GM23338 (cell line): ENCODE results near the gene CECR2. TPM values are rescaled to one million over a fixed set of nuclear protein-coding genes. Genes with fewer than 3 reads are reported as not detected.

ENCODE experiments used
- ATAC-seq: fragments of 200-7000 bp; cut with Tn5 transposase; 3 replicates; pipeline ENCODE4 v1.9.1; 2020
- DNase-seq: peaks from one replicate; pipeline ENCODE4 v3.0.0-alpha.2; 2015; ENCODE audit warnings: low spot score
- H2AFZ ChIP-seq: fragments of 200-600 bp; sonication (generic); 2 replicates; pipeline ENCODE4 v1.8.0; 2016; ENCODE audit warnings: antibody characterized with exemption, mild to moderate bottlenecking, moderate library complexity
- H3F3A ChIP-seq: fragments of 200-600 bp; sonication (generic); replicated peaks from 2 replicates; pipeline ENCODE4 v1.8.0; 2017; ENCODE audit warnings: antibody characterized with exemption, mixed run types, low read depth
- H3K27ac ChIP-seq: fragments of 200-600 bp; sonication (generic); 2 replicates; pipeline ENCODE4 v1.6.1; 2016; ENCODE audit warnings: low read depth
- H3K27me3 ChIP-seq: fragments of 200-600 bp; sonication (generic); 2 replicates; pipeline ENCODE4 v1.8.0; 2016; ENCODE audit warnings: mild to moderate bottlenecking, mixed run types, moderate library complexity; ENCODE audit not compliant: insufficient read depth
- H3K36me3 ChIP-seq: fragments of 200-600 bp; sonication (generic); 2 replicates; pipeline ENCODE4 v1.8.0; 2016; ENCODE audit warnings: mild to moderate bottlenecking; ENCODE audit not compliant: insufficient read depth
- H3K4me1 ChIP-seq: fragments of 200-600 bp; sonication (generic); 2 replicates; pipeline ENCODE4 v1.8.0; 2016; ENCODE audit warnings: mild to moderate bottlenecking, moderate library complexity; ENCODE audit not compliant: insufficient read depth
- H3K4me2 ChIP-seq: fragments of 200-600 bp; sonication (generic); 2 replicates; pipeline ENCODE4 v1.7.1; 2017; ENCODE audit warnings: mixed run types
- H3K4me3 ChIP-seq: fragments of 200-600 bp; sonication (generic); 2 replicates; pipeline ENCODE4 v1.6.1; 2016; ENCODE audit warnings: mixed run types
- H3K79me2 ChIP-seq: fragments of 200-600 bp; sonication (generic); replicated peaks from 2 replicates; pipeline ENCODE4 v1.8.0; 2017; ENCODE audit warnings: mild to moderate bottlenecking; ENCODE audit not compliant: insufficient read depth
- H3K9me2 ChIP-seq: fragments of 200-600 bp; sonication (generic); 2 replicates; pipeline ENCODE4 v1.8.0; 2017; ENCODE audit not compliant: insufficient read depth
- H4K20me1 ChIP-seq: fragments of 200-600 bp; sonication (generic); replicated peaks from 2 replicates; pipeline ENCODE4 v1.8.0; 2017; ENCODE audit warnings: mild to moderate bottlenecking; ENCODE audit not compliant: insufficient read depth
- H3K27ac Mint-ChIP-seq: 2 replicates; pipeline ENCODE4 v1.8.0; 2020; ENCODE audit warnings: inconsistent platforms, mild to moderate bottlenecking, moderate library complexity, mixed read lengths
- H3K27me3 Mint-ChIP-seq: 3 replicates; pipeline ENCODE4 v1.8.0; 2022; ENCODE audit warnings: low read depth, mild to moderate bottlenecking, moderate library complexity, mixed read lengths, inconsistent platforms; ENCODE audit not compliant: insufficient read depth, poor library complexity
- H3K36me3 Mint-ChIP-seq: 3 replicates; pipeline ENCODE4 v1.8.0; 2021; ENCODE audit warnings: low read depth, mild to moderate bottlenecking, inconsistent platforms, moderate library complexity, mixed read lengths
- H3K4me1 Mint-ChIP-seq: 3 replicates; pipeline ENCODE4 v1.8.0; 2020; ENCODE audit warnings: mild to moderate bottlenecking, inconsistent platforms, mixed read lengths
- H3K4me3 Mint-ChIP-seq: 3 replicates; pipeline ENCODE4 v1.8.0; 2021; ENCODE audit warnings: moderate library complexity, mild to moderate bottlenecking, inconsistent platforms, mixed read lengths
- H3K9me3 Mint-ChIP-seq: 3 replicates; pipeline ENCODE4 v1.8.0; 2020; ENCODE audit warnings: moderate library complexity, mild to moderate bottlenecking, inconsistent platforms, mixed read lengths
- CREB1 ChIP-seq: fragments of 250-450 bp; sonication (Bioruptor Pico); IDR thresholded peaks from 2 replicates; pipeline ENCODE4 v1.5.0; 2020; ENCODE audit warnings: low read depth, mild to moderate bottlenecking, moderate library complexity
- CTCF ChIP-seq, 2 experiments: fragments of 200-600 bp in 1 of 2; sonication (generic) in 1 of 2; conservative IDR thresholded peaks; 2 replicates each; pipeline versions ENCODE4 v1.5.1 to v1.6.1; 2016 to 2017; ENCODE audit warnings: antibody characterized with exemption in 2 of 2, low read depth in 2 of 2, mild to moderate bottlenecking in 2 of 2, moderate library complexity in 1 of 2
- ETS1 ChIP-seq: IDR thresholded peaks from 2 replicates; pipeline ENCODE4 v1.6.1; 2016; ENCODE audit warnings: antibody characterized with exemption
- EZH2 ChIP-seq: fragments of 200-600 bp; sonication (generic); IDR thresholded peaks from one replicate; pipeline ENCODE4 v1.8.0; 2017; ENCODE audit warnings: antibody characterized with exemption, mild to moderate bottlenecking, low read depth; ENCODE audit not compliant: unreplicated experiment
- EZH2phosphoT487 ChIP-seq: fragments of 200-600 bp; sonication (generic); IDR thresholded peaks from one replicate; pipeline ENCODE4 v1.8.1; 2018; ENCODE audit warnings: antibody characterized with exemption; ENCODE audit not compliant: unreplicated experiment
- JUNB ChIP-seq: IDR thresholded peaks from one replicate; pipeline ENCODE4 v1.6.1; 2016; ENCODE audit warnings: antibody characterized with exemption; ENCODE audit not compliant: unreplicated experiment
- NANOG ChIP-seq: IDR thresholded peaks from 2 replicates; pipeline ENCODE4 v1.6.1; 2016; ENCODE audit warnings: antibody characterized with exemption, borderline replicate concordance
- STAT1 ChIP-seq: IDR thresholded peaks from one replicate; pipeline ENCODE4 v1.6.1; 2016; ENCODE audit warnings: antibody characterized with exemption; ENCODE audit not compliant: unreplicated experiment
- ZNF114 ChIP-seq: fragments of 250-450 bp; sonication (Bioruptor Pico); IDR thresholded peaks from 2 replicates; pipeline ENCODE4 v1.5.0; 2020; ENCODE audit warnings: mild to moderate bottlenecking, moderate library complexity
- ZNF331 ChIP-seq: fragments of 250-450 bp; sonication (Bioruptor Pico); IDR thresholded peaks from 2 replicates; pipeline ENCODE4 v1.5.0; 2020; ENCODE audit warnings: low read depth, mild to moderate bottlenecking, moderate library complexity
- polyA plus RNA-seq: library from polyadenylated mRNA; unstranded; fragments of >200 nt; fragmentation: Nextera tagmentation; extraction: Ambion mirVana; gene quantifications from 2 replicates; pipeline ENCODE4 v1.2.1, GENCODE V29; 2016
- total RNA-seq: library from RNA; depleted of rRNA; stranded (reverse); fragments of >200 nt; shearing (Covaris generic); gene quantifications from 2 replicates; pipeline ENCODE4 v1.2.3, GENCODE V29; 2014
- TF ChIP-seq, protein P1 (sequence below): fragments of 250-450 bp; sonication (Bioruptor Pico); IDR thresholded peaks from 2 replicates; pipeline ENCODE4 v1.5.0; 2020; ENCODE audit warnings: mild to moderate bottlenecking, moderate library complexity

The CECR2 gene
- total and polyA plus RNA-seq, 2 experiments from 2014 or later, result 18.4 to 110 TPM

DNA sequence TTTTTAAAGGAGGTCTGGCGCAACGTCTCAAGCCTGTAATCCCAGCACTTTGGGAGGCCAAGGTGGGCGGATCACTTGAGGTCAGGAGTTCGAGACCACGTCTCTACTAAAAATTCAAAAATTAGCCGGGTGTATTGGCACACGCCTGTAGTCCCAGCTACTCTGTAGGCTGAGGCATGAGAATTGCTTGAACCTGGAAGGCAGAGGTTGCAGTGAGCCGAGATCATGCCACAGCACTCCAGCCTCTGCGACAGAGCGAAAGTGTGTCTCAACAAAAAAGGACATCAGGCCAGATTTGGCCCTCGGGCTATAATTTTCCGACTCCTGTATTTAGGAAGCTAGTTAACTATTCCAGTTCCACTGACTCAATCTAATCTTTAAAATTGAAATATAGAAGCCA, 115.3 kb downstream of the CECR2 start:
- no peaks in the 10 kb centered on the region for H3K27me3 ChIP-seq
- ATAC-seq, result no peak
- DNase-seq, result no peak
- no peak overlapping the region for H3K27ac ChIP-seq
- H3K36me3 ChIP-seq, result peaks cover 8% of the 10 kb centered on the region; the same call in 1 of the 2 replicates
- H3K9me3 Mint-ChIP-seq, result no peaks in the 10 kb centered on the region
- H3K4me1 Mint-ChIP-seq, result peaks cover 2% of the 10 kb centered on the region; the same call in 2 of the 3 replicates
- H3K27me3 Mint-ChIP-seq, result peaks cover 11% of the 10 kb centered on the region
- H3K4me2 ChIP-seq, result no peak overlapping the region
- no peak overlapping the region for H3K4me3 ChIP-seq
- no peak overlapping the region for H3K27ac Mint-ChIP-seq
- H3K79me2 ChIP-seq, result peaks cover 91% of the 10 kb centered on the region
- H3K4me3 Mint-ChIP-seq, result no peak overlapping the region
- no peak for TF ChIP-seq EZH2
- TF ChIP-seq ETS1, result no peak
- TF ChIP-seq CTCF (conservative IDR thresholded peaks at IDR 0.05; ENCODE audit: low read depth in 2 of 2), result no peak
- TF ChIP-seq EZH2phosphoT487, result no peak
- no peak for TF ChIP-seq NANOG
- TF ChIP-seq STAT1, result no peak
- TF ChIP-seq ZNF331 (CRISPR knock-in tag), result no peak
- TF ChIP-seq CREB1 (CRISPR knock-in tag), result no peak
- no peak for TF ChIP-seq ZNF114 (CRISPR knock-in tag)
- TF ChIP-seq, protein P1, sequence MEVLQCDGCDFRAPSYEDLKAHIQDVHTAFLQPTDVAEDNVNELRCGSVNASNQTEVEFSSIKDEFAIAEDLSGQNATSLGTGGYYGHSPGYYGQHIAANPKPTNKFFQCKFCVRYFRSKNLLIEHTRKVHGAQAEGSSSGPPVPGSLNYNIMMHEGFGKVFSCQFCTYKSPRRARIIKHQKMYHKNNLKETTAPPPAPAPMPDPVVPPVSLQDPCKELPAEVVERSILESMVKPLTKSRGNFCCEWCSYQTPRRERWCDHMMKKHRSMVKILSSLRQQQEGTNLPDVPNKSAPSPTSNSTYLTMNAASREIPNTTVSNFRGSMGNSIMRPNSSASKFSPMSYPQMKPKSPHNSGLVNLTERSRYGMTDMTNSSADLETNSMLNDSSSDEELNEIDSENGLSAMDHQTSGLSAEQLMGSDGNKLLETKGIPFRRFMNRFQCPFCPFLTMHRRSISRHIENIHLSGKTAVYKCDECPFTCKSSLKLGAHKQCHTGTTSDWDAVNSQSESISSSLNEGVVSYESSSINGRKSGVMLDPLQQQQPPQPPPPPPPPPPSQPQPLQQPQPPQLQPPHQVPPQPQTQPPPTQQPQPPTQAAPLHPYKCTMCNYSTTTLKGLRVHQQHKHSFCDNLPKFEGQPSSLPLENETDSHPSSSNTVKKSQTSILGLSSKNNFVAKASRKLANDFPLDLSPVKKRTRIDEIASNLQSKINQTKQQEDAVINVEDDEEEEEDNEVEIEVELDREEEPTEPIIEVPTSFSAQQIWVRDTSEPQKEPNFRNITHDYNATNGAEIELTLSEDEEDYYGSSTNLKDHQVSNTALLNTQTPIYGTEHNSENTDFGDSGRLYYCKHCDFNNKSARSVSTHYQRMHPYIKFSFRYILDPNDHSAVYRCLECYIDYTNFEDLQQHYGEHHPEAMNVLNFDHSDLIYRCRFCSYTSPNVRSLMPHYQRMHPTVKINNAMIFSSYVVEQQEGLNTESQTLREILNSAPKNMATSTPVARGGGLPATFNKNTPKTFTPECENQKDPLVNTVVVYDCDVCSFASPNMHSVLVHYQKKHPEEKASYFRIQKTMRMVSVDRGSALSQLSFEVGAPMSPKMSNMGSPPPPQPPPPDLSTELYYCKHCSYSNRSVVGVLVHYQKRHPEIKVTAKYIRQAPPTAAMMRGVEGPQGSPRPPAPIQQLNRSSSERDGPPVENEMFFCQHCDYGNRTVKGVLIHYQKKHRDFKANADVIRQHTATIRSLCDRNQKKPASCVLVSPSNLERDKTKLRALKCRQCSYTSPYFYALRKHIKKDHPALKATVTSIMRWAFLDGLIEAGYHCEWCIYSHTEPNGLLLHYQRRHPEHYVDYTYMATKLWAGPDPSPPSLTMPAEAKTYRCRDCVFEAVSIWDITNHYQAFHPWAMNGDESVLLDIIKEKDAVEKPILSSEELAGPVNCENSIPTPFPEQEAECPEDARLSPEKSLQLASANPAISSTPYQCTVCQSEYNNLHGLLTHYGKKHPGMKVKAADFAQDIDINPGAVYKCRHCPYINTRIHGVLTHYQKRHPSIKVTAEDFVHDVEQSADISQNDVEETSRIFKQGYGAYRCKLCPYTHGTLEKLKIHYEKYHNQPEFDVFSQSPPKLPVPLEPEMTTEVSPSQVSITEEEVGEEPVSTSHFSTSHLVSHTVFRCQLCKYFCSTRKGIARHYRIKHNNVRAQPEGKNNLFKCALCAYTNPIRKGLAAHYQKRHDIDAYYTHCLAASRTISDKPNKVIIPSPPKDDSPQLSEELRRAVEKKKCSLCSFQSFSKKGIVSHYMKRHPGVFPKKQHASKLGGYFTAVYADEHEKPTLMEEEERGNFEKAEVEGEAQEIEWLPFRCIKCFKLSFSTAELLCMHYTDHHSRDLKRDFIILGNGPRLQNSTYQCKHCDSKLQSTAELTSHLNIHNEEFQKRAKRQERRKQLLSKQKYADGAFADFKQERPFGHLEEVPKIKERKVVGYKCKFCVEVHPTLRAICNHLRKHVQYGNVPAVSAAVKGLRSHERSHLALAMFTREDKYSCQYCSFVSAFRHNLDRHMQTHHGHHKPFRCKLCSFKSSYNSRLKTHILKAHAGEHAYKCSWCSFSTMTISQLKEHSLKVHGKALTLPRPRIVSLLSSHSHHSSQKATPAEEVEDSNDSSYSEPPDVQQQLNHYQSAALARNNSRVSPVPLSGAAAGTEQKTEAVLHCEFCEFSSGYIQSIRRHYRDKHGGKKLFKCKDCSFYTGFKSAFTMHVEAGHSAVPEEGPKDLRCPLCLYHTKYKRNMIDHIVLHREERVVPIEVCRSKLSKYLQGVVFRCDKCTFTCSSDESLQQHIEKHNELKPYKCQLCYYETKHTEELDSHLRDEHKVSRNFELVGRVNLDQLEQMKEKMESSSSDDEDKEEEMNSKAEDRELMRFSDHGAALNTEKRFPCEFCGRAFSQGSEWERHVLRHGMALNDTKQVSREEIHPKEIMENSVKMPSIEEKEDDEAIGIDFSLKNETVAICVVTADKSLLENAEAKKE (CRISPR knock-in tag), result no peak
- no peak for TF ChIP-seq JUNB
- H4K20me1 ChIP-seq, result peaks cover 35% of the 10 kb centered on the region
- peaks cover 6% of the 10 kb centered on the region for H3K4me1 ChIP-seq
- H3K36me3 Mint-ChIP-seq, result peaks cover 53% of the 10 kb centered on the region
- no peaks in the 10 kb centered on the region for H3K9me2 ChIP-seq
- peaks cover 19% of the 10 kb centered on the region; the same call in 1 of the 2 replicates for H3F3A ChIP-seq
- H2AFZ ChIP-seq, result no peak overlapping the region
